ENCODE data around the gene PRR5.

Gene PRR5

GRCh38 chr22:44719586-44720368 is 17.8 kb downstream of the PRR5 start:
- no peak for DNase-seq

GRCh38 chr22:44721213-44721612 is 19.2 kb downstream of the PRR5 start:
- DNase-seq: peak; percentile 36

GRCh38 chr22:44722611-44723010 is 20.6 kb downstream of the PRR5 start:
- DNase-seq: no peak

DNA sequence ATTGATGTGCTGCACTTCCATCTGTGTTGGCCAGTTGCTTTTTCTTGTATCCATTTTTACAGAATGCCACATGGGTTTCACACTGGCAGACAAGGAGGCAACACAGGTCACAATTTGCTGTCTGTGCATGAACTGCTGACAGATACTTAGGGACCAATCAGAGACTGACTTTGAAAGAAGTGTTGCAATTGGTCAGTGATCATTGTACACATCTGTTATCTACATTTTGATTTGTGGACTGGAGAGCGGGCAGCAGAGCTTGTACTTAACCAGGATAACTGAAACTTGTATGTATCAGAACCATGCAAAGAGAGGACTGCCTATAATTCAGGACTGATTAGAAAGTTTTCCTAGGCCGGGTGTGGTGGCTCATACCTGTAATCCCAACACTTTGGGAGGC is 21.8 kb downstream of the PRR5 start:
- peak; percentile 77 for DNase-seq

DNA sequence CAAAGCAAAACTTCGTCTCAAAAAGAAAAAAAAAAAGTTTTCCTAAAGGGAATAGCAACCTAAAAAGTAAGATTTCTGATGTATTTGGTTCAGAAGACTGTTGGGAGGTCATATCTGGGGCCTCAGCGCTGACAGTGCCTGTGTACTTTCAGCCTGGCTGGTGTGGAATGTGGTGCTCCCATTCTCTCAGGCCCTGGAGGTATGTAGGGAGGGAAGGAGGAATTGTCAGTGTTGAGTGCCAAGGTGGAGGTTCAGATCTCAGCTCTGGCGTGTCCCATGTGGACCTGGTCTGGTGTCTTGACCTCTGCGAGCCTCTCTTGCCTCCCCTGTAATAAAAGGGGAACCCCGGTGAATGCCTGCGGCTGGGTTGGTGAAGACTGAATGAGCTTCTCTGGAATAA is 22.4 kb downstream of the PRR5 start:
- DNase-seq: no peak

DNA sequence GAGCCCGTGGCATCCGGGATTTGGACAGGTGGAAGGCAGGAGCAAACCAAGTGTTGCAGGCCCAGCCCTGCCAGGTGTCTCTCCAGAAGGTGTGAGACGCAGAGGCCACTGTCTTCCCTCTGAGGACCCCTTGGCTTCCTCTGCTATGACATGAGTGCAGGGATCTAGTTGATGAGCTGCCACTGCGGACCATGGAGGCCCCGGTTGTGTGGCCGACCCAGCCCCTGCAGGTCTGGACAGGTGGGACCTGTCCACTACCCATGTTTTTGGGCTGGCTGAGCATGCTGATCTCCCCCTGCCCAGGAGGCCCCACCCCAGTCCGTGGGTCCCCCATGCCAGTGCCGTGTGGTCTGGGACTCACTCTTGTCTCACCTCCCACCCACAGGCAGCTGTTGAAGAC is 22.9 kb downstream of the PRR5 start:
- no peak for DNase-seq

DNA sequence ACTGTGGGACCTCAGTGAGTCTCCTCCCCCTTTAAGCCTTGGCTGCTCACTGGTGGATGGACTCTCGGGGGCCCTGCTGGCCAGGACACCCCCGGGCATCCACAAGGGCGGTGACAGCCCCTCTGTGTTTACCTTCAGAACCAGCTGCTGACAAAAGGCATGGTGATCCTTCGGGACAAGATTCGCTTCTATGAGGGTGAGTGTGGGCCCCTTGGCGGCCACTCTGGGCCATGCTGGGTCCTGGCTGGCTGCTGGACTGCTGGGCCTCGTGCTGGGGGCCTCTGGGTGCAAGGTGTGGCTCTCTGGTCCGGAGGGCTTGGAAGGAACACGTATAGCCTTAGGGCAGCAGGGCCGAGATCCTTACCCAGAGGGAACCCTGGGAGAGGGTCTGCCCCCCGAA is 24.4 kb downstream of the PRR5 start:
- DNase-seq: no peak

DNA sequence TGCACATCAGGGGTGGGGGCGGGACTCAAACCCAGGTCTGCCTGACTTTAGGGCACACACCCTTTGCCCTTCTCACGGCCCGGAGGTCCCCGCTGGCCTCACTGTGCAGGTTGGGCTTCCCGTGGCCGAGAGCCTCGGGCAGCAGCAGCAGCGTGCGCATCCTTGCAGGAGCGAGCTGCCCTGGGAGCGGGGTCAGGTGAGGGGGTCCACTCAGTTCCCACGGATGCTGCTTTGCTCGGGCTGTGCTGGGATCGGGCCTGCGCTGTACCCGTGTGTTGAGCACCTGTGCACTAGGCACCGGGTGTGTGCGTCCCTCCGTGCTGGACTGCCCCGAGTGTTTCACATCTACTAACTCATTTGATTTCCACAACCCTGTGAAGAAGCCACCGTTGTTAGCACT is 25.1 kb downstream of the PRR5 start:
- DNase-seq: no peak

DNA sequence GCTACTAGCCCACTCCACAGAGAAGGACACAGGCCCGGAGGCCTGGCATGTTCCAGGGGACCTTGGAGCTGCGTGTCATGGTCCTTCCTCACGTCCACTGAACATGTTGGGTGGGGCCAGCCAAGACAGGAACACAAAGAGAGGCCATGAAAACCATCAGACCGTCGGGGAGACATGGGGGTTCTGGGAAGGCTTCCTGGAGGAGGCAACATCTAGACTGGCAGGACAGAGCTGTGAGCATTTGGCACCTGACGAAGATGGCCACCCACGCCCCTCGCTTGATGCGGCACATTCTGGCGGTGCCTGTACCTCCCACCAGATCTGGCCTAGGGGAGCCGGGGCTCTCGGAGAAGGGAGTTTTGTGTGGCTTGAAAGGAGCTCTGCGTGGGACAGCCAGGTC is 25.7 kb downstream of the PRR5 start:
- DNase-seq: no peak

- DNase-seq: no peak
These were observed 26.8 kb downstream of the PRR5 start for GRCh38 chr22:44728761-44729324.

DNA sequence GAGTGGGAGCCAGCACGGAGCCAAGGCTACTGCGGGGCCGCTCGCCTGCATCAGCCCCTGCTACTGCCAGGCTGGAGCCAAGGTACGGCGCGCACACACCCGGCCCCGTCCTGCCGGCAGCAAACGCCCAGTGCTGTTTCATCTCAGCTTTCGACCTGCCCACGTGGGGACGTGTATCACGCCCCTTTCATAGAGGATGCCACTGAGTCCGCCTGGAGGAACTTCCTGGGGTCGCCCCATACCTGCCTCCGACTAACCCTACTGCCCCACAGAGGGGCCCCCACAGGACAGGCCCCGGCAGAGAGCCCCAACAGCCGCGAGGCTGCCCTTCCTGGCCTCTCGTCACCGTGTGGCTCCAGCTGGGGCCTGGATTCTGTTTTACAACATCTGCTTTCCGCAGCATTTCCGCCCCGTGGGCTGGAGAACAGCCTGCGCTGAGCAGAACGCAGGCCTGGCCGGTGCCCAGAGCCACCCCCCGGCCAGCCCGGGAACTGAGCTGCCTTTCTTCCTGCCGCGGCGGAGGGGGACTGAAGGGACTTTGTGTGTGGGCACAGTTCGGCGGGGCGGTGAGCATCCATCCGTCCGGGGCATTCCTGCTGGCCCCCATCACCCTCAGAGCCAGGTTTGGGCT is 27.5 kb downstream of the PRR5 start:
- peak; percentile 57 for DNase-seq

GRCh38 chr22:44730022-44730393 is 28.0 kb downstream of the PRR5 start:
- DNase-seq: no peak

DNA sequence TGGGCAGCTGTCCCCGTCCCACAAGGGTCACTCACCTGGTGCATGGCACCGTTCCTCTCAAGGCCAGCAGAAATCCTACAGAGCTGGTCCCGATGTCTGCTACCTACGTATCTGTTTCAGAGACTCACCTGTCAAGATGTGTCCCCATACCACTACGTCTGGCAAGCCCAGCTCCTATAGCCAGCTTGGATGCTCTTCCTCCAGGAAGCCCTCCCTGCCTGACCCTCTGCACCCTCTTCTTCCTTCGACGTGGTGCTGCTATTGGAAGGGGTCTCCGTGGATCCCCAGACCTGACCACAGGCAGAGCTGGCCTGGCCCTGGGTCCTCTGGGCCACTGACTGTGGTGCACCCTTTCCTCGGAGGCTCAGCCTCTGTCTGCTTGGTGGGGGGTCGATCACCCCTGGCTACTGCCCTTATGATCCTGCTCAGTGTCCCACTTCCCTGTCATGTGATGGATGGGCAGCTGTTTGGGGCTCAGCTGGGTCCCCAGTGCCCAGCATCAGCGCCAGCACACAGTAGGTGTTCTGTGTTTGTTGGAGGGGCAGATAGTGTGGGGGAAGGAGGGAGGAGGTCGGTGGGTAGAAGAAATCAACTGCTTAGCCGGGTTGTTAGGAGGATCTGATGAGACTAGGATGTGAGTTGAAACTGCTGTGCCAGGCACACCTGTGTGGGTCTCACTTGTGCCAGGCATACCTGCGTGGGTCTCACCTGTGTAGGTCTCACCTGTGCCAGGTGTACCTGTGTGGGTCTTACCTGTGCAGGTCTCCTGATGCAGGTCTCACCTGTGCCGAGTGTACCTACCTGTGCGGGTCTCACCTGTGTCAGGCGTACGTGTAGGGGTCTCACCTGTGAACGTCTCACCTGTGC is 28.7 kb downstream of the PRR5 start:
- no peak for DNase-seq

- DNase-seq: no peak
These were observed 29.5 kb downstream of the PRR5 start for GRCh38 chr22:44731357-44731970.

DNA sequence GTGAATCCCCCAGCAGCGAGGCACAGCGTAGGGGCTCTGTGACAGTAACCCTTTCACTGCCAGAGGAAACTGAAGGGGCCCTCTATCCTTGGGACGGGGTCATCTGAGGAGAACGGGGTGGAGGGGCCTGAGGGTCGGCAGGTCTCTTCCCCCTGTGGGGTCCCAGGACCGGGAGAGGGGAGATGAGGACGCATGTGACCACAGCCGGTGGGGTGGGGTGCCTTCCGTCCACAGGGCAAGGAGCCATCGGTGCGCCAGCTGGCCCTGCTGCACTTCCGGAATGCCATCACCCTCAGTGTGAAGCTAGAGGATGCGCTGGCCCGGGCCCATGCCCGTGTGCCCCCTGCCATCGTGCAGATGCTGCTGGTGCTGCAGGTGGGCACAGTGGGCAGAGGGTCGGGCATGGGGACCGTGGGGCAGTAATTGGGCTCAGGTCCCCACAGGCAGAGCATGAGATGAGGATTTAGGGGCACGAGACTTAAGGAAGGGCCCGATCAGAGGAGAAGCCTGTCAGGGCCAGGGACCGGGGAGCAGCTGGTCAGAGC is 30.1 kb downstream of the PRR5 start:
- no peak for DNase-seq

GRCh38 chr22:44732661-44733060 is 30.7 kb downstream of the PRR5 start:
- DNase-seq: no peak

GRCh38 chr22:44733426-44734106 is 31.6 kb downstream of the PRR5 start:
- DNase-seq: no peak

GRCh38 chr22:44734278-44734677 is 32.3 kb downstream of the PRR5 start:
- DNase-seq: no peak

- DNase-seq: no peak
These were observed 33.0 kb downstream of the PRR5 start for GRCh38 chr22:44734801-44735517.

GRCh38 chr22:44735518-44736428 is 33.8 kb downstream of the PRR5 start:
- peak; percentile 76 for DNase-seq
